B cell (primary cell): ENCODE measurements around the gene PDK2. TPM values are rescaled to one million over a fixed set of nuclear protein-coding genes. Genes with fewer than 3 reads are reported as not detected.

ENCODE experiments used
- ATAC-seq: fragments of 200-7000 bp; cut with Tn5 transposase; one replicate; pipeline ENCODE4 v1.10.0; 2021; ENCODE audit warnings: low read depth, mild to moderate bottlenecking, moderate number of reproducible peaks, moderate library complexity
- CTCF ChIA-PET: fragments of 350-600 bp; sonication (Branson Sonifier 250); formaldehyde crosslinking; loops from one replicate; lab custom pipeline; 2021; ENCODE audit warnings: antibody characterized with exemption, inconsistent platforms; lab: Charles Lee
- POLR2A ChIA-PET: fragments of 350-600 bp; sonication (Branson Sonifier 250); formaldehyde crosslinking; loops from one replicate; lab custom pipeline; 2021; ENCODE audit warnings: antibody characterized with exemption; lab: Charles Lee
- DNase-seq: peaks from one replicate; pipeline ENCODE4 v3.0.0; 2013
- H2AFZ ChIP-seq: 2 replicates; pipeline ENCODE4 v1.6.1; 2012; ENCODE audit warnings: mild to moderate bottlenecking, low read depth, low read length; ENCODE audit not compliant: insufficient read depth, poor library complexity, severe bottlenecking
- H3K27ac ChIP-seq, 2 donors: 1 replicate in 1 of 2; 2 replicates in 1 of 2; pipeline ENCODE4 v1.5.1; 2012 to 2013; ENCODE audit warnings: low read length in 2 of 2, mild to moderate bottlenecking in 2 of 2, moderate library complexity in 1 of 2
- H3K27me3 ChIP-seq, 4 experiments: fragments of 200-600 bp in 1 of 4; sonication (generic) in 1 of 4; replicated peaks in 1 of 4; 1 replicate in 2 of 4; 2 replicates in 2 of 4; pipeline versions ENCODE4 v1.6.1 to v1.7.0; 2013 to 2016; ENCODE audit warnings: low read length in 3 of 4, mild to moderate bottlenecking in 2 of 4, mixed read lengths in 1 of 4, moderate library complexity in 1 of 4; ENCODE audit not compliant: insufficient read depth in 4 of 4, control insufficient read depth in 3 of 4; ENCODE audit errors: control extremely low read depth in 1 of 4
- H3K36me3 ChIP-seq, 2 experiments: replicated peaks in 1 of 2; 1 replicate in 1 of 2; 2 replicates in 1 of 2; pipeline versions ENCODE4 v1.6.1 to v1.7.1; 2013; ENCODE audit warnings: low read length in 1 of 2; ENCODE audit not compliant: insufficient read depth in 2 of 2, control insufficient read depth in 1 of 2; ENCODE audit errors: control extremely low read depth in 1 of 2, extremely low read depth in 1 of 2
- H3K4me1 ChIP-seq, 2 donors: fragments of 200-600 bp in 1 of 2; sonication (generic) in 1 of 2; 1 replicate in 1 of 2; 2 replicates in 1 of 2; pipeline versions ENCODE4 v1.5.1 to v1.6.1; 2013 to 2017; ENCODE audit warnings: low read length in 2 of 2; ENCODE audit not compliant: control insufficient read depth in 2 of 2, insufficient read depth in 2 of 2
- H3K4me2 ChIP-seq: replicated peaks from 2 replicates; pipeline ENCODE3; 2012; ENCODE audit warnings: mild to moderate bottlenecking, low read depth, low read length; ENCODE audit not compliant: poor library complexity, severe bottlenecking
- H3K4me3 ChIP-seq, 5 experiments: fragments of 200-600 bp in 1 of 5; sonication (generic) in 1 of 5; 1 replicate in 3 of 5; 2 replicates in 2 of 5; pipeline versions ENCODE4 v1.5.1 to v1.7.0; 2011 to 2016; ENCODE audit warnings: low read length in 4 of 5, mild to moderate bottlenecking in 4 of 5, low read depth in 2 of 5, control low read depth in 1 of 5, moderate library complexity in 1 of 5; ENCODE audit not compliant: insufficient read depth in 1 of 5; ENCODE audit errors: control extremely low read depth in 1 of 5, extremely low read depth in 1 of 5
- H3K79me2 ChIP-seq: fragments of 200-600 bp; sonication (generic); one replicate; pipeline ENCODE4 v1.6.0; 2016; ENCODE audit warnings: low read length; ENCODE audit not compliant: control insufficient read depth, insufficient read depth
- H3K9ac ChIP-seq: fragments of 200-600 bp; sonication (generic); 2 replicates; pipeline ENCODE4 v1.6.1; 2017; ENCODE audit warnings: mild to moderate bottlenecking, low read length, moderate library complexity
- H3K9me3 ChIP-seq, 3 donors: one replicate each; pipeline versions ENCODE4 v1.6.1 to v1.7.1; 2013; ENCODE audit warnings: low read length in 2 of 3; ENCODE audit not compliant: control insufficient read depth in 2 of 3, insufficient read depth in 1 of 3; ENCODE audit errors: control extremely low read depth in 1 of 3
- H4K20me1 ChIP-seq: 2 replicates; pipeline ENCODE4 v1.6.0; 2012; ENCODE audit warnings: mild to moderate bottlenecking, low read length; ENCODE audit not compliant: insufficient read depth, control insufficient read depth, poor library complexity, severe bottlenecking
- H3K27ac Mint-ChIP-seq: one replicate; pipeline ENCODE4 v1.8.0; 2021; ENCODE audit warnings: mixed read lengths
- H3K27me3 Mint-ChIP-seq: one replicate; pipeline ENCODE4 v1.8.0; 2021; ENCODE audit warnings: mixed read lengths
- H3K4me1 Mint-ChIP-seq: one replicate; pipeline ENCODE4 v1.8.0; 2021; ENCODE audit warnings: mixed read lengths
- H3K4me3 Mint-ChIP-seq: one replicate; pipeline ENCODE4 v1.8.0; 2021; ENCODE audit warnings: mixed read lengths
- H3K9me3 Mint-ChIP-seq: one replicate; pipeline ENCODE4 v1.8.0; 2022; ENCODE audit warnings: mixed read lengths; ENCODE audit not compliant: insufficient read depth
- CTCF ChIP-seq: fragments of 200-600 bp; IDR thresholded peaks from one replicate; pipeline ENCODE4 v1.8.0; 2022; ENCODE audit warnings: antibody characterized with exemption, mild to moderate bottlenecking
- EZH2 ChIP-seq: IDR thresholded peaks from 2 replicates; pipeline ENCODE4 v1.6.1; 2012; ENCODE audit warnings: borderline replicate concordance, low read depth, mild to moderate bottlenecking, moderate library complexity, low read length; ENCODE audit not compliant: insufficient read depth, poor library complexity, severe bottlenecking
- WGBS: methylation state at CpG from one replicate; pipeline ENCODE4 v1.1.5; 2013; ENCODE audit warnings: missing lambda C conversion rate; ENCODE audit not compliant: insufficient coverage; 5-methylcytosine and 5-hydroxymethylcytosine counted together
- intact Hi-C: fragments of 100-400 bp; cut with micrococcal nuclease; formaldehyde crosslinking; loops from one replicate; pipeline ENCODE4 v1.10.0; 2022
- polyA plus RNA-seq: library from polyadenylated mRNA; depleted of rRNA; stranded (reverse); fragments of >200 nt; gene quantifications from 2 replicates; pipeline ENCODE4 v1.2.3, GENCODE V29; 2012
- total RNA-seq, 2 donors: library from RNA; stranded (reverse); fragments of 120-200 nt in 1 of 2; gene quantifications; 1 replicate in 1 of 2; 2 replicates in 1 of 2; pipeline versions ENCODE4 v1.2.3 to v1.2.4, GENCODE V29; 2013 to 2022

The PDK2 gene
- total and polyA plus RNA-seq, 2 donors (not counting 1 experiment from before 2014, with no cell fraction given) = 35.2 to 73.2 TPM

- no peak overlapping the region for H3K4me3 ChIP-seq
Observed at GRCh38 chr17:50111673-50112655, 16.8 kb downstream of the PDK2 start.

More at GRCh38 chr17:50111673-50112655, 16.8 kb downstream of the PDK2 start:
- no peak overlapping the region for H3K4me3 Mint-ChIP-seq
- H3K27me3 Mint-ChIP-seq = peaks cover 24% of the 10 kb centered on the region
- WGBS = 90% methylated on average over 12 of the region's 14 CpGs
- Histone ChIP-seq H3K4me2 (no peak overlapping the region), H3K36me3 (peaks cover 0 to 29% of the 10 kb centered on the region in 2 experiments), H3K27me3 (peaks cover 0 to 24% (median 12%) of the 10 kb centered on the region in 4 experiments), H4K20me1 (no peaks in the 10 kb centered on the region), H3K9me3 (no peaks in the 10 kb centered on the region), H3K9ac (no peak overlapping the region), H2AFZ (no peak overlapping the region), H3K27ac (no peak overlapping the region), H3K79me2 (no peaks in the 10 kb centered on the region), H3K4me1 (peaks cover 4 to 14% of the 10 kb centered on the region in 2 donors)
- TF ChIP-seq CTCF (no peak), EZH2 (no peak)
- DNase-seq = no peak
- peaks cover 11% of the 10 kb centered on the region for H3K4me1 Mint-ChIP-seq
- POLR2A ChIA-PET = no interaction called here
- H3K9me3 Mint-ChIP-seq = no peaks in the 10 kb centered on the region
- H3K27ac Mint-ChIP-seq = no peak overlapping the region
- no peak for ATAC-seq
- CTCF ChIA-PET = interaction anchor here (1.7 to 2.2 kb wide), 2 partner anchors 18 to 50 kb away, joined by 5 to 9 read pairs; no protein-coding TSS in a partner anchor
- intact Hi-C loops = no loop called here
